SK-N-SH treated with all-trans-retinoic acid at 6 μM for 48 hours (cell line): ENCODE results near the gene TRIM66.

Source experiments
- ISL1 ChIP-seq: fragments of 250-450 bp; sonication (Bioruptor Pico); IDR thresholded peaks from 2 replicates; pipeline ENCODE4 v2.1.2; 2022; ENCODE audit warnings: mild to moderate bottlenecking, moderate library complexity
- PATZ1 ChIP-seq: fragments of 250-450 bp; sonication (Bioruptor Pico); IDR thresholded peaks from 2 replicates; pipeline ENCODE4 v1.8.0; 2020; ENCODE audit warnings: mild to moderate bottlenecking, moderate library complexity, borderline replicate concordance

DNA sequence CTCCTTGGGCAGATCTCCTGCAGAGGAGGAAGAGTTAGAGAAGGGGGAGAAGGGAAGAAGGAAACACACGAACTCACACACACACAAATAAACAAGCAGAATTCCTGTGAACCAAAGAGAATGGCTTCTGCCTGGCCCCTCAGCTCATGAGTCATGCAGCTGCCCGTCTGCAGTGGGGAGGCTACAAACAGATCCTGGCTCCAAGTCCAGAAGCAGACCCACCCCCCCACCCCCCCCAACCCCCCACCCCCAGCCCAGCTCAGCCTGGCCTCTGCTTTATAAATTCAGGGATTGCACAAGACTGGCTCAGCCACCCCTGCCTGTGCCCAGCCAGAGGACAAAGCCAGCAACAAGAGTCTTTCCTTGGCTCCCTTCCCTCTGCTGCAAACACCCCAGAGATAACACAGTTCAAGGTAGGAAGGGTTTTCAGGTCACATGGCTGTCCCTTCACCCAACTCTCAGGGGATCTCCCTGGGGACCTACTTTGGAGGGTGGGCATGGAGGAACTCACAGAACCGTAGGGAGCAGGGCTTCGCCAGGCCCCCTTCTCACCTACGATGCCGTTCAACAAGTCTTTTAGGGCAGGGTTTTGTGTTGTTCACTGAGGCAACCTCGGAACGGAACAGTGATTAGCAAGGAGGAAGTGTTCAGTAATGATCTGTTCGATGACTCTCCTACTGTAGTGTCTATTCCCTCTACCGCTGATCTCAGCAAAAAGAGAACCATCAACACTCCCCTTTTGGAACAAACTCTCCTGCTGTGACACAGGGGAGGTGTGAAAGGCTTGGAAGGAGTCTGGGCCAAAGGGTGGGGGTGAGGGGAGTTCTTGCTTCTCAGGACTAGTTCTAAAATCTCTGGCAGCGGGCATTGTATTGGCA, 35.6 kb upstream of the TRIM66 start:
- TF ChIP-seq ISL1 (CRISPR knock-in tag) (no peak), PATZ1 (CRISPR knock-in tag) (no peak)
